ENCODE measurements around the gene RASAL2.
"Not testable (repeated sequence)": the region's sequence is repeated elsewhere in the genome, so short reads cannot be mapped to it uniquely, and the experiment has no call there.

The RASAL2 gene

DNA sequence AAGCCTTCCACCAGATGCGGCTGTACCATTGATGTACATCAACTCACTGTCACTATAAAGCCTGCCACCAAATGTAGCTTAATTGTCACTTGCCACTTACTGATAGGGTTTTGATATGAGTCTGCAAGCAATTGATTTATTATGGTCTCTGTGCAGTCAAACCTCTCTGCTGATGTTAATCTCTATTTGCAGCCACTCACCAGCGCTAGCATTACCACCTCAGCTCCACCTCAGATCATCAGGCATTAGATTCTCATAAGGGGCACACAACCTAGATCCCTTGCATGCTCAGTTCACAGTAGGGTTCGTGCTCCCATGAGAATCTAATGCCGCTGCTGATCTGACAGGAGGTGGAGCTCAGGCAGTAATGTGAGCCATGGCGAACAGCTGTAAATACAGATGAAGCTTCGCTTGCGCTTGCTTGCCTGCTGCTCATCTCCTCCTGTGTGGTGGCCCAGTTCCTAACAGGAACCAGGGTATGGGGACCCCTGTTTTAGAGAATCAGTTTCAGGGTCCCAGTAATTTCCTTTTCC, 26.7 kb downstream of the RASAL2 start:
- not testable (repeated sequence) for DNase-seq

DNA sequence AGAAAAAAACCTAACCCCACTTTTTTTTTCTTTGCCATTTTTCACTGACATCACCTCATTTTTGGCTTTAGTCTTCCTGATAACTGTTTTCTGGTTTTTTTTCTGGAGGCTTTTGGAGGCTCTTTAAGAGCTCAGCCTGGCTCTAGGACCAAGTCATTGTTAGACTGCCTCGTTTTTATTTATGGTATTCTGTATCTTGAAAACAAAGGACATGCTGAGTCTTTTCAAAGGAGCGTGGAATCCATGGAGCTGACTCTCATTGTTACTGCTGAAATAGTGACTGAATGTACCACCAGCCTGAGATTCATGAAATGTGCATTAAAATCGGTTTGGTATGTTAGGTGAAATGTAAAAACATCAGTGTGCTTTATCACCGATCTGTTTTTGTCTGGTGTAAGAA, 28.0 kb downstream of the RASAL2 start:
- no peak for DNase-seq

DNA sequence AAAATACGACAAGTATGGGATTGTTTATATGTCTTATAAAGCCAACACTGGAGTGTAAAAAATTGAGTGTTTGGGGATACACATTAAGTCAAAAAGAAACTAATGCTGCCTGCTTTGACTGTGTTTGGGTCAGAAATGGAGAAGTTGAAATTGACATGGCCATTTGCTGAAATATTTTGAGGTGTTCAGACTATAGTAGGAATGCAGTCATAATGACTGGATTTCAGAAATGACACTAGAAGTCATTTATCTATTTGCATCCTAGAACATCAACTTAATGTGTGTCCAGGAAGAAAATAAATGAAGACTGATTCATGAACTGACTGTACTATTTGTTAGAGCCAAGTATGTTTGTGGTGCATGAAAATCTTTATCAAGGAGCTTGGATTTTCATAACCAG, 28.4 kb downstream of the RASAL2 start:
- DNase-seq = no peak

- no peak for DNase-seq
These were observed 30.2 kb downstream of the RASAL2 start for GRCh38 chr1:178124115-178124514.

- no peak for DNase-seq
These were observed 32.4 kb downstream of the RASAL2 start for GRCh38 chr1:178126261-178126660.

GRCh38 chr1:178126741-178127185, 32.9 kb downstream of the RASAL2 start:
- DNase-seq = no peak

DNA sequence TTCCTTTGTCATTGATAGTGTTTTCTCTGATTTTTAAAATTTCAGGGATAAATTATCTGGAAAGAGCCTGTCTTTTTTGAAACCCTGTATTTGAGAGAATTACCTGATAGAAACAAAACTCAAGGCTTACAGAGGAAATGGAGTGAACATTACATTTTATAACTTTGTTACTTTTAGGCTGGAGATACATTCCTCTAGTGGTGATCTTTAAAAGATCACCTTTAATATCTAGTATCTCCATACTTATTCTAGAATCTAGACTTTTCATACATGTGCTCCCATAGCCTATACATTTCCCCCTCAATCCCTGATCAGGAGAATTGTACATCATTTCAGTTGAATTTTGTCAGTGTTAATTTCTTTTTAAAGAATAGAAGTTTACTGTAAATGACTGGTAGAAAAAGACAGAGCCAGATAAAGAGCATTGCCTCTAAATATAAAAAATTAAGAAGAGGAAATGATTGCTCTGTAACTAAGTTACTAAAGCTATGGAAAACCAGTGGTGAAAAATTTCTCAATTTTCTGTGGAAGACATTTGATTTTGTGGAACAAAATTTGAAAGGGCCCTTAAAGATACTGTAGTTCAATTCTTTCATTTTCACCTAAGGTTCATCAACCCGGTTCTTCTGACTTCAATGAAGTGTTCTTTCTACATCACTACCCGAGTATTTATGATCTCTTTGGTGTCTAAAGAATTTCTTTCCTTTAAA, 33.7 kb downstream of the RASAL2 start:
- DNase-seq = no peak

DNA sequence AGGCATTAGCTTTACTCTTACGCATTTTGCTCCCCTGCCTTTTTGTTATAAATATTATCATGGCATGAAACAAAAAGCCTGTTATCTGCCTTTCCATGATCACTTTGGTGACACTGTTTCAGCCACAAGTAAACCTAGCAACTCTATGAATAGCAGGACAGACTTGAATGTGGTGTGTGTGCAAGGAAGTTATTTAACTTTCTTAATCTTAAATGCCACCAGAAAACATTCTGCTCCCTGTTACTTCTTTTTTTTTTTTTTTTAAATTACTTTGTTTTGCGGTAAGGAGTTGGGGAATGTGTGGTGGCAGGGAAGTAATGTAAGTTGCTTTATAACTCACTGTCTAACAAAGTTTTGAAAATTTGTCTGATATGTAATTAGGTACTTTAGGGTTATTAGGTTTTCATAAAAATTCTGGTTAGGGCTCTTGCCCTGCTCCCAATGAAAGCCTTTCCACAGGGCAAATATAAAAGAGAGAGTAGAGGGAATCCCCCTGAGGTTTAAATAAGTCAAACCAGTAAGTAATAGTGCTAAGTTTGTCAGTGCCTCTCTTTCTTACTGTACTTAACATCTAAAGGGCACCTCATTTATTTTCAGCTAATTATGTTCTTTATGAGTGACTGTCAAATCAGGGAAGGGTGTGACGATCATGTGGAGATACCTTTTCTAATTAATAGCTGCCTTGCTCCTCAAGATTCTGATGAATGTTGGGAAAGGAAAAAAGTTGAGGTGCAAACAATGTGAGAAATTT, 39.5 kb downstream of the RASAL2 start:
- DNase-seq = no peak

DNA sequence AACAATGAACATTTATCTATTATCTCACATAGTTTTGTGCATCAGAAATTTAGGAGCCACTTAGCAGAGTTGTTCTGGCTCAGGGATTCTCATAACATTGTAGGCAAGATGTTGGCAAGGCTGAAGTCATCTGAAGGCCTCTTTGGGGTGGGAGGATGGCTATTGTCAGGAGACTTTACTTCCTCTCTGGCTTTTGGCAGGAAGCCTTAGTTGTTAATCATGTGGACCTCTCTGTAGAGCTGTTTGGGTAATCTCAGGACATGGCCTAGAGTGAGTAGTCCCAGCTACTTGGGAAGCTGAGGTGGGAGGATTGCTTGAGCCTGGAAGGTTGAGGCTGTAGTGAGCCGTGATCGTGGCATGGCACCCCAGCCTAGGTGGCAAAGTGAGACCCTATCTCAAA, 40.2 kb downstream of the RASAL2 start:
- no peak for DNase-seq

DNA sequence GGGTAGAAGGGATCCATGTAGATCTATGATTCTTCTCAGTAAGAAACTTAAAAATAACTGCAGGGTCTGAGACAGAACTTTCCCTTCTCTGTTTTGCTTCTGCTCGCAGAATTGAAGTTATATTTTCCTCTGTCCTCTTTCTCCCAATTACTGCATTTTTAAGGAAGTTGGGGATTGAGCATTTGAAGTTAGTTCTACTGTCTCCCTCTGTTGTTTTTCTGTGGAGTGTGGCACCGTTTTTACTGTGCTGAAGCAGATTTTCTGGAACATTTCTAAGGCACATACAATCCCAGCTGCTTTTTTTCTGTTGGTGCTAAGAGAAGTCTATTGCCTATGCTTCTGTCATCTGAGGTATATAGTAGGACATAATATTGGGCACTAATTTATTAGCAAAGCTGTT, 43.3 kb downstream of the RASAL2 start:
- no peak for DNase-seq

GRCh38 chr1:178142806-178143205, 48.9 kb downstream of the RASAL2 start:
- DNase-seq = no peak

DNA sequence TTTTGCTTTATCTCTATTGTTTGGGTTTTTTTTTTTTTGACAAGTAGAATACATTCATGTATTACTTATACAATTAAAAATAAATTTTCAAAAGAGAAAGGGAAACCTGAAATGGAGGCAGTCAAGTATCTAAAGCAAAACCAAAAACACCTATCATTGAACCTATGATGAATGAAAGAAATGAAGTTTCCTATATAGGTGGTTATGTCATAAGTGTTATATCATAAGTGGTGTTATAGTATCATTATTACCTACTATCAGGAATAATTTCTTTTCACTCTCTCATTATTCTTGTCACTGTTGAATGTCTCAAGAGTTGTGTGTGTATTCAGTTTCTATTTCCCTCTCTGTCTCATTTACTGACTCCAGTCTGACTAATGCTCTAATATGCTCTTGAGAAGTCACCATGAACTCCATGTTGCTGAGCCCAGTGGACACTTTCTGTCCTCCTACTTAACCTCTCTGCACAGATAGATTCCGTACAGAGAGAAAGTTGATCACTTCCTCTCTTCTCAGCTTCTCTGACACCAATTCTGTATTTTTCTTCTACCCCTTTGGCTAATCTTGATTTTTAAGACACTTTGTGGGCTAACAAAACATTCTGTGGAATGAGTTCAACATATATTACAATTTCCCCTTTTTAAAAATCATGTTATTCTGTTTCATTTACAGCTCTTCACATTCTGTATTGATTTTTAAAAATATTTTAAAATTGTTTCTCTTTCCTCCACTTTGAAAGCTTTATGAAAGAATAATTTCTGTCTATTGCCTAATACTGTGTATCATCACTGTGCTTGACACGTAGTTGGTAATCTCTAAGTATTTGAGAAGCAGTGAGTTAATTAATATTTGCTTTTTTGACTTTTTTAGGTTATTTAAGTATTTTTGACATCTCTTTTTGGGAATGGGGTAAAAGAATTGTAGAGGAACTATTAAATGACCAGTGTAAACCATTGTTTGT, 50.1 kb downstream of the RASAL2 start:
- DNase-seq = no peak

- DNase-seq = no peak
These were observed 51.7 kb downstream of the RASAL2 start for GRCh38 chr1:178145605-178146004.

DNA sequence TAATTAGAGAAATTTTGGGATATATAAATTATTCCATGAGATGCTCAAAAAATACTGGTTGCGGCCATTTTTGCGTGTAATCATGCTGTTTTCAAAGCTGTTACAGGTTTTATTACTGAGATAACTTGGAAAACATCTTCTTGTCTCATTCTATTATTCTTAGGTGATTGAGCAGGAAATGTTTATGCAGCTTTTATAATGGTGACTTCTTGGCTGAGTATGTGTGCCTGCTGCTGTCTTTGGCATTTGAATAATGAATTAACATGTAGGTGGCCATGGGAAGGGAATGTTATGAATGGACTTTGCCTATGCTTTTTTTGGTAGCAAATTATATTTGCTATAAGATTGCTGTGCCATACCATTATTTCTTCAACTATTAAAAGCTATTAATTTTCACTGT, 52.5 kb downstream of the RASAL2 start:
- DNase-seq = no peak

DNA sequence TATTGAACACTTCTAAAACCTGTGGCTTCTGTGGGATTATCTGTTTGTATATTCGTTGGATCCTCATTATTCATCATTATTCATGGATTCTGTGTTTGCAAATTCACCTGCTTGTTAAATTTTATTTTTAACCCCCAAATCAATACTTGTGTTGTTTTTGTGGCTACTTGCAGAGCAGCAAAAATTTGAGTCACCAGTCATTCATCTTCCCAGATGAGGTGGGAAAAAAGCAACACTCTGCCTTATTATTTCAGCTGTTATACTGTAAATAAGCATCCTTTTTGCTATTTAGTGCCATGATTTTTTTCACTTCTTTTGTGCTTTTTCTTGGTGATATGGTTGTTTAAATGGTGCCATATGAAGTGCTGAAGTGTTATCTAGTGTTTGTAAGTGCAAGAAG, 56.7 kb downstream of the RASAL2 start:
- no peak for DNase-seq

- no peak for DNase-seq
These were observed 57.9 kb downstream of the RASAL2 start for GRCh38 chr1:178151831-178152230.

DNA sequence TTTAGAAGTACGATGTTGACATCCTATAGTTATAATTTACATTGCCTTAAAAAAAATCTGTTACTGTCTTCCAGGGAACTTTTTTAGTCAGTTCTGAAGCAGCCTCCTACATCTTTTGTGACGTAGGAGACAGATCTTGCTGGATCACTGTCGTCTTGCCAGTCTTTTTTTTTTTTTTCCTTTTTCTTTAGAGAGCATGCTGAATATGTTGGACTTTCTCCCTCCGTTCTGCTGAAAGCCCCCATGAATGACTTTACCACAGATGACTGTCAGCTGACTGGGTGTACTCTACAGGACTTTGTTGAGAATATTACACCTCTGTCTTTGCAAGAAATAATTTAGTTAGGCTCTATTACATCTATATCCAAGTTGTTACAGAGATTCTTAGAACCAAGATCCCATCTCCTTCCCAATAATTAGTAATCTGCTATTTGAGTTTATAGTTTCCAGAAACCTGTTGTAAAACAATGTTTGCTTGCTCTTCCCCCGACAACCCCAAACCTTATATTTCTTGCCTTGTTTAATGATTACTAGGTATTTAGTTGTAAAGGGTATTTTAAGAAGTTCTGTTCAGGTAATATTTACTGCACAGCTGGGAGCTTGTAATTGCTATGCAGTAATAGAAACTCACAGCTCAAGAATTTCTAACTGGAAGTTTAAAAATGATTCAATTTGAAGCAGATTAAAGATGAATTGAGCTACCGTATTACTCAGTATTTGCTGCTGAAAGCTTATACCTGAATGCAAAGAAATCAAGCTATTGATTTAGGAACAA, 61.8 kb downstream of the RASAL2 start:
- no peak for DNase-seq

- DNase-seq = no peak
These were observed 67.0 kb downstream of the RASAL2 start for GRCh38 chr1:178160736-178161475.

- no peak for DNase-seq
These were observed 67.6 kb downstream of the RASAL2 start for GRCh38 chr1:178161516-178161915.

GRCh38 chr1:178165196-178165595, 71.3 kb downstream of the RASAL2 start:
- no peak for DNase-seq

DNA sequence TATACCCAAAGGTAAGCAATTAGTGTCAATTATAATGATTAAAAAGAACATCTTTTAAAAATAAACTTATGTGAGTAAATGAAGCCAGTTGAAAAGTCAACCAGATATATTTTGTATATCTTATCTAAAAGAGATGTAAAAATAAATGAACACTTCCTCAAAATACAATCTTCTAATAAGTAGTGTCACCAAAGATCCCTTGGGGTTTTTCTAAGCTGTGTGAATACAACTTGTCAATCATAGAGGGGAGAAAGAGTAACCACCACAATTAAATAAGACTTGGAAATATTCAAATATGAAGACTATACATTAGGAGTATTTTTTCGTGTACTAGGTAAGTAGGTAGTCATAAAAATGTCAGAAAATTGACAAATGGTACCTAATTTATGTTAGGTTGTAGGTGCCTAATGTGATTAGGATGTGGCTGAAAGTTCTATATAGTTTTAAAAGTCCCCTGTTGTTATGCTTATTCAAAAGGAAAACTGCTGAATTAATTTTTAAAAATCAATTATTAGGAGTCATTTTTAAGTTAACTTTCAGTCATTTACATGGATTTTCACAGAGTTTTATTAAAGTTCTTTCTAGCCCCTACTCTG, 72.6 kb downstream of the RASAL2 start:
- no peak for DNase-seq

All from activated CD4-positive, alpha-beta T cell treated with anti-CD3 and anti-CD28 coated beads, Interleukin-2, amount 50 U/mL, for 48 hours (primary cell).